Progenitor cell of endocrine pancreas (in vitro differentiated cells): ENCODE data around the gene FAT2. TPM values are rescaled to one million over a fixed set of nuclear protein-coding genes. Genes with fewer than 3 reads are reported as not detected.

ENCODE experiments used
- DNase-seq: peaks from one replicate; pipeline ENCODE4 v3.0.0; 2021; ENCODE audit warnings: low spot score; ENCODE audit not compliant: unreplicated experiment
- H3K27ac Mint-ChIP-seq: 2 replicates; pipeline ENCODE4 v1.8.0; 2021; ENCODE audit warnings: mild to moderate bottlenecking, moderate library complexity, mixed read lengths
- H3K27me3 Mint-ChIP-seq: 2 replicates; pipeline ENCODE4 v1.8.0; 2021; ENCODE audit warnings: mixed read lengths
- H3K36me3 Mint-ChIP-seq: 2 replicates; pipeline ENCODE4 v1.8.0; 2022; ENCODE audit warnings: mixed read lengths; ENCODE audit not compliant: insufficient read depth
- H3K4me1 Mint-ChIP-seq: 2 replicates; pipeline ENCODE4 v1.8.0; 2021; ENCODE audit warnings: low read depth, mixed read lengths
- H3K4me3 Mint-ChIP-seq: 2 replicates; pipeline ENCODE4 v1.8.0; 2021; ENCODE audit warnings: low read depth, mild to moderate bottlenecking, moderate library complexity, mixed read lengths
- H3K9me3 Mint-ChIP-seq: 2 replicates; pipeline ENCODE4 v1.8.0; 2021; ENCODE audit warnings: low read depth, mixed read lengths
- CTCF ChIP-seq: fragments of 200-600 bp; sonication (generic); IDR thresholded peaks from one replicate; pipeline ENCODE4 v1.5.0; 2021; ENCODE audit warnings: antibody characterized with exemption, mild to moderate bottlenecking; ENCODE audit not compliant: unreplicated experiment
- long read RNA-seq: library from polyadenylated mRNA; unstranded; transcript quantifications from one replicate; pipeline ENCODE4 v2.0.0, GENCODE V29; 2020
- total RNA-seq: library from RNA; stranded (reverse); gene quantifications from 2 replicates; pipeline ENCODE4 v1.2.1, GENCODE V29; 2021

The FAT2 gene
- 0.05 and 0.07 TPM in 2 replicates for total RNA-seq
- long read RNA-seq = 0 reads

- no peak within 1 kb of the TSS for H3K27ac Mint-ChIP-seq
- DNase-seq = no peak
- peaks cover 30% of the 10 kb centered on the region for H3K27me3 Mint-ChIP-seq
- no peak within 1 kb of the TSS for H3K4me3 Mint-ChIP-seq
- no peak for TF ChIP-seq CTCF
- no peaks in the 10 kb centered on the region for H3K9me3 Mint-ChIP-seq
- peaks cover 12% of the 10 kb centered on the region for H3K4me1 Mint-ChIP-seq
- no peaks in the 10 kb centered on the region for H3K36me3 Mint-ChIP-seq
These were observed at the start of gene FAT2 for GRCh38 chr5:151591144-151591819. TSS of gene FAT2 (minus strand) at chr5:151591331. CDS start at chr5:151568931, 22,400 bp downstream.

- H3K27ac Mint-ChIP-seq = no peak overlapping the region
- H3K36me3 Mint-ChIP-seq = no peaks in the 10 kb centered on the region
- H3K9me3 Mint-ChIP-seq = no peaks in the 10 kb centered on the region
- H3K27me3 Mint-ChIP-seq = peaks cover 33% of the 10 kb centered on the region
- no peak overlapping the region for H3K4me3 Mint-ChIP-seq
- H3K4me1 Mint-ChIP-seq = no peaks in the 10 kb centered on the region
- no peak for TF ChIP-seq CTCF
- DNase-seq = no peak
These were observed 47.5 kb upstream of the FAT2 start for GRCh38 chr5:151638619-151639018.

GRCh38 chr5:151637676-151638075 is 46.5 kb upstream of the FAT2 start:
- Mint-ChIP-seq H3K27me3 (peaks cover 33% of the 10 kb centered on the region), H3K9me3 (no peaks in the 10 kb centered on the region), H3K36me3 (no peaks in the 10 kb centered on the region), H3K4me1 (no peaks in the 10 kb centered on the region), H3K27ac (no peak overlapping the region), H3K4me3 (no peak overlapping the region)
- no peak for DNase-seq
- TF ChIP-seq CTCF = no peak

- Mint-ChIP-seq H3K4me3 (no peak overlapping the region), H3K27me3 (peaks cover 31% of the 10 kb centered on the region), H3K4me1 (no peaks in the 10 kb centered on the region), H3K27ac (no peak overlapping the region), H3K9me3 (no peaks in the 10 kb centered on the region), H3K36me3 (no peaks in the 10 kb centered on the region)
- no peak for DNase-seq
- TF ChIP-seq CTCF = no peak
These were observed 42.8 kb upstream of the FAT2 start for GRCh38 chr5:151633892-151634291.

GRCh38 chr5:151632941-151633340 is 41.8 kb upstream of the FAT2 start:
- TF ChIP-seq CTCF = no peak
- Mint-ChIP-seq H3K4me1 (no peaks in the 10 kb centered on the region), H3K36me3 (no peaks in the 10 kb centered on the region), H3K9me3 (no peaks in the 10 kb centered on the region), H3K27ac (no peak overlapping the region), H3K4me3 (no peak overlapping the region), H3K27me3 (peaks cover 25% of the 10 kb centered on the region)
- DNase-seq = no peak
